HUES48 (cell line): Measurements from ENCODE around the gene TFAP2E.

Experiments used
- H3K27ac ChIP-seq: one replicate; pipeline ENCODE4 v1.7.0; 2013; ENCODE audit warnings: low read depth, low read length, inconsistent platforms
- H3K27me3 ChIP-seq: 2 replicates; pipeline ENCODE4 v1.6.1; 2013; ENCODE audit warnings: mild to moderate bottlenecking, low read length; ENCODE audit not compliant: control insufficient read depth, insufficient read depth
- H3K36me3 ChIP-seq: 2 replicates; pipeline ENCODE4 v1.6.1; 2013; ENCODE audit warnings: low read length; ENCODE audit not compliant: control insufficient read depth, insufficient read depth
- H3K4me1 ChIP-seq: 2 replicates; pipeline ENCODE4 v1.6.1; 2013; ENCODE audit warnings: mild to moderate bottlenecking, low read length; ENCODE audit not compliant: control insufficient read depth, insufficient read depth
- H3K4me3 ChIP-seq: 2 replicates; pipeline ENCODE4 v1.5.1; 2013; ENCODE audit warnings: mild to moderate bottlenecking, low read depth, low read length
- H3K9ac ChIP-seq: 2 replicates; pipeline ENCODE4 v1.6.1; 2013; ENCODE audit warnings: mild to moderate bottlenecking, low read depth, low read length, moderate library complexity
- H3K9me3 ChIP-seq: 2 replicates; pipeline ENCODE4 v1.6.1; 2013; ENCODE audit warnings: low read length; ENCODE audit not compliant: control insufficient read depth, insufficient read depth

TFAP2E gene

GRCh38 chr1:35588197-35588910, 15.2 kb downstream of the TFAP2E start:
- no peak overlapping the region for H3K4me3 ChIP-seq
- H3K4me1 ChIP-seq, result no peaks in the 10 kb centered on the region
- no peaks in the 10 kb centered on the region for H3K36me3 ChIP-seq
- H3K27ac ChIP-seq, result no peak overlapping the region
- H3K9ac ChIP-seq, result no peak overlapping the region
- H3K9me3 ChIP-seq, result no peaks in the 10 kb centered on the region
- no peaks in the 10 kb centered on the region for H3K27me3 ChIP-seq

- Histone ChIP-seq H3K36me3 (no peaks in the 10 kb centered on the region), H3K9ac (no peak overlapping the region), H3K27me3 (no peaks in the 10 kb centered on the region), H3K27ac (no peak overlapping the region), H3K9me3 (no peaks in the 10 kb centered on the region), H3K4me3 (no peak overlapping the region), H3K4me1 (no peaks in the 10 kb centered on the region)
These were observed 16.7 kb downstream of the TFAP2E start for GRCh38 chr1:35589516-35590427.

GRCh38 chr1:35590476-35591040, 17.4 kb downstream of the TFAP2E start:
- H3K27me3 ChIP-seq, result no peaks in the 10 kb centered on the region
- H3K9me3 ChIP-seq, result no peaks in the 10 kb centered on the region
- H3K9ac ChIP-seq, result no peak overlapping the region
- no peak overlapping the region for H3K4me3 ChIP-seq
- no peak overlapping the region for H3K27ac ChIP-seq
- H3K36me3 ChIP-seq, result no peaks in the 10 kb centered on the region
- H3K4me1 ChIP-seq, result no peaks in the 10 kb centered on the region

GRCh38 chr1:35591211-35591610, 18.1 kb downstream of the TFAP2E start:
- no peaks in the 10 kb centered on the region for H3K9me3 ChIP-seq
- H3K27me3 ChIP-seq, result no peaks in the 10 kb centered on the region
- H3K9ac ChIP-seq, result no peak overlapping the region
- no peak overlapping the region for H3K27ac ChIP-seq
- no peaks in the 10 kb centered on the region for H3K4me1 ChIP-seq
- no peak overlapping the region for H3K4me3 ChIP-seq
- H3K36me3 ChIP-seq, result 0 out of 2 replicates have a peak, but pooled peaks cover 3% of the 10 kb centered on the region

- Histone ChIP-seq H3K4me3 (no peak overlapping the region), H3K4me1 (no peaks in the 10 kb centered on the region), H3K27ac (no peak overlapping the region), H3K9me3 (no peaks in the 10 kb centered on the region), H3K36me3 (0 out of 2 replicates have a peak, but pooled peaks cover 3% of the 10 kb centered on the region), H3K27me3 (no peaks in the 10 kb centered on the region), H3K9ac (no peak overlapping the region)
These were observed 20.1 kb downstream of the TFAP2E start for GRCh38 chr1:35592991-35593769.

- Histone ChIP-seq H3K9ac (no peak overlapping the region), H3K9me3 (no peaks in the 10 kb centered on the region), H3K4me1 (no peaks in the 10 kb centered on the region), H3K4me3 (no peak overlapping the region), H3K36me3 (0 out of 2 replicates have a peak, but pooled peaks cover 3% of the 10 kb centered on the region), H3K27ac (no peak overlapping the region), H3K27me3 (no peaks in the 10 kb centered on the region)
These were observed 21.1 kb downstream of the TFAP2E start for GRCh38 chr1:35594005-35594760.

GRCh38 chr1:35595684-35596083, 22.6 kb downstream of the TFAP2E start:
- Histone ChIP-seq H3K36me3 (peaks cover 13% of the 10 kb centered on the region; the same call in 1 of the 2 replicates), H3K4me3 (no peak overlapping the region), H3K9me3 (no peaks in the 10 kb centered on the region), H3K9ac (no peak overlapping the region), H3K4me1 (no peaks in the 10 kb centered on the region), H3K27me3 (no peaks in the 10 kb centered on the region), H3K27ac (no peak overlapping the region)

GRCh38 chr1:35597870-35598269, 24.8 kb downstream of the TFAP2E start:
- peaks cover 32% of the 10 kb centered on the region for H3K36me3 ChIP-seq
- H3K9ac ChIP-seq, result no peak overlapping the region
- H3K27ac ChIP-seq, result no peak overlapping the region
- H3K9me3 ChIP-seq, result no peaks in the 10 kb centered on the region
- no peak overlapping the region for H3K4me3 ChIP-seq
- no peaks in the 10 kb centered on the region for H3K27me3 ChIP-seq
- no peaks in the 10 kb centered on the region for H3K4me1 ChIP-seq

- Histone ChIP-seq H3K9me3 (no peaks in the 10 kb centered on the region), H3K4me1 (no peaks in the 10 kb centered on the region), H3K4me3 (no peak overlapping the region), H3K27me3 (no peaks in the 10 kb centered on the region), H3K27ac (no peak overlapping the region), H3K9ac (no peak overlapping the region), H3K36me3 (peaks cover 42% of the 10 kb centered on the region)
These were observed 25.8 kb downstream of the TFAP2E start for GRCh38 chr1:35598895-35599294.

GRCh38 chr1:35599411-35599810, 26.3 kb downstream of the TFAP2E start:
- no peak overlapping the region for H3K9ac ChIP-seq
- H3K9me3 ChIP-seq, result no peaks in the 10 kb centered on the region
- no peaks in the 10 kb centered on the region for H3K27me3 ChIP-seq
- no peak overlapping the region for H3K4me3 ChIP-seq
- H3K27ac ChIP-seq, result no peak overlapping the region
- no peaks in the 10 kb centered on the region for H3K4me1 ChIP-seq
- H3K36me3 ChIP-seq, result peaks cover 46% of the 10 kb centered on the region
